ENCODE results near the gene HADHB.

DNA sequence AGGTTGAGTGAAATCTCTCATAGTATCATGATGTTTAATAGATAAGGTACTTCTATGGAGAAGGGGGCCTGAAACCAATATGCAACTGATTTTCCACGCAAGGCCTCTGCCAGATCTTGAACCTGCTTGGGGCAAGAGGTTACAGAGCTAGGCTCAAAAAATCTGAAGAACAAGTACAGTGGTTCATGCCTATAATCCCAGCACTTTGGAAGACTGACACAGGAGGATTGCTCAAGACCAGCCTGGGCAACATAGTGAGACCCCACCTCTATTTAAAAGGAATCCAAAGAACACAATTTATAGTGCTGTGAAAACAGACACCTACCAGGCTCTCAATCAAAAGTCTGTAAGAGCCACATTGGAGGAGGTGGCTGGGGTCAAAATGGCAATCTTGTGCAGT lies 28.9 kb upstream of the HADHB start:
- TF ChIP-seq, protein P1, sequence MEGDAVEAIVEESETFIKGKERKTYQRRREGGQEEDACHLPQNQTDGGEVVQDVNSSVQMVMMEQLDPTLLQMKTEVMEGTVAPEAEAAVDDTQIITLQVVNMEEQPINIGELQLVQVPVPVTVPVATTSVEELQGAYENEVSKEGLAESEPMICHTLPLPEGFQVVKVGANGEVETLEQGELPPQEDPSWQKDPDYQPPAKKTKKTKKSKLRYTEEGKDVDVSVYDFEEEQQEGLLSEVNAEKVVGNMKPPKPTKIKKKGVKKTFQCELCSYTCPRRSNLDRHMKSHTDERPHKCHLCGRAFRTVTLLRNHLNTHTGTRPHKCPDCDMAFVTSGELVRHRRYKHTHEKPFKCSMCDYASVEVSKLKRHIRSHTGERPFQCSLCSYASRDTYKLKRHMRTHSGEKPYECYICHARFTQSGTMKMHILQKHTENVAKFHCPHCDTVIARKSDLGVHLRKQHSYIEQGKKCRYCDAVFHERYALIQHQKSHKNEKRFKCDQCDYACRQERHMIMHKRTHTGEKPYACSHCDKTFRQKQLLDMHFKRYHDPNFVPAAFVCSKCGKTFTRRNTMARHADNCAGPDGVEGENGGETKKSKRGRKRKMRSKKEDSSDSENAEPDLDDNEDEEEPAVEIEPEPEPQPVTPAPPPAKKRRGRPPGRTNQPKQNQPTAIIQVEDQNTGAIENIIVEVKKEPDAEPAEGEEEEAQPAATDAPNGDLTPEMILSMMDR (conservative IDR thresholded peaks at IDR 0.05): no peak
- no peak for TF ChIP-seq ZFX (IDR thresholded peaks at IDR 0.05)
